Vagina (tissue), 2 donors: ENCODE data around the gene SNAI1.

Experiments
- POLR2A ChIP-seq, 2 donors: fragments of 450-650 bp; IDR thresholded peaks; one replicate each; pipeline ENCODE4 v1.6.1; 2017; ENCODE audit warnings: antibody characterized with exemption in 2 of 2, mild to moderate bottlenecking in 2 of 2, moderate library complexity in 2 of 2
- POLR2AphosphoS5 ChIP-seq, 2 donors: sonication (generic); formaldehyde crosslinking; IDR thresholded peaks; one replicate each; pipeline ENCODE4 v1.9.0; 2017; ENCODE audit warnings: antibody characterized with exemption in 2 of 2, mild to moderate bottlenecking in 2 of 2, low read depth in 1 of 2; ENCODE audit not compliant: insufficient read depth in 1 of 2
- TF ChIP-seq, protein P1 (sequence below), 3 experiments: fragments of 450-650 bp in 2 of 3; fragments of 200-600 bp in 1 of 3; sonication (generic) in 1 of 3; IDR thresholded peaks; one replicate each; pipeline ENCODE4 v1.5.1; 2017 to 2019; ENCODE audit warnings: antibody characterized with exemption in 3 of 3, mild to moderate bottlenecking in 2 of 3, moderate library complexity in 2 of 3

DNA sequence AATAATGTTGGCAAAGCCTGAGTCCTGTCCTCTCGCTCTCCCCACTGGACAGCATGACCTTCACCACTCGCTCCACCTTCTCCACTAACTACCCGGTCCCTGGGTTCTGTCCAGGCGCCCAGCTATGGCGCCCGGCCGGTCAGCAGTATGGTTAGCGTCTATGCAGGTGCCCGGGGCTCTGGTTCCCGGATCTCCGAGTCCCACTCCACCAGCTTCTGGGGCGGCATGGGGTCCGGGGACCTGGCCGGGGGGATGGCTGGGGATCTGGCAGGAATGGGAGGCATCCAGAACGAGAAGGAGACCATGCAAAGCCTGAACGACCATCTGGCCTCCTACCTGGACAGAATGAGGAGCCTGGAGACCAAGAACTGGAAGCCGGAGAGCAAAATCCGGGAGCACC is 26.1 kb upstream of the SNAI1 start:
- TF ChIP-seq, protein P1, sequence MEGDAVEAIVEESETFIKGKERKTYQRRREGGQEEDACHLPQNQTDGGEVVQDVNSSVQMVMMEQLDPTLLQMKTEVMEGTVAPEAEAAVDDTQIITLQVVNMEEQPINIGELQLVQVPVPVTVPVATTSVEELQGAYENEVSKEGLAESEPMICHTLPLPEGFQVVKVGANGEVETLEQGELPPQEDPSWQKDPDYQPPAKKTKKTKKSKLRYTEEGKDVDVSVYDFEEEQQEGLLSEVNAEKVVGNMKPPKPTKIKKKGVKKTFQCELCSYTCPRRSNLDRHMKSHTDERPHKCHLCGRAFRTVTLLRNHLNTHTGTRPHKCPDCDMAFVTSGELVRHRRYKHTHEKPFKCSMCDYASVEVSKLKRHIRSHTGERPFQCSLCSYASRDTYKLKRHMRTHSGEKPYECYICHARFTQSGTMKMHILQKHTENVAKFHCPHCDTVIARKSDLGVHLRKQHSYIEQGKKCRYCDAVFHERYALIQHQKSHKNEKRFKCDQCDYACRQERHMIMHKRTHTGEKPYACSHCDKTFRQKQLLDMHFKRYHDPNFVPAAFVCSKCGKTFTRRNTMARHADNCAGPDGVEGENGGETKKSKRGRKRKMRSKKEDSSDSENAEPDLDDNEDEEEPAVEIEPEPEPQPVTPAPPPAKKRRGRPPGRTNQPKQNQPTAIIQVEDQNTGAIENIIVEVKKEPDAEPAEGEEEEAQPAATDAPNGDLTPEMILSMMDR (IDR thresholded peaks at IDR 0.05): no peak
- TF ChIP-seq POLR2A (IDR thresholded peaks at IDR 0.05): no peak
- TF ChIP-seq POLR2AphosphoS5 (IDR thresholded peaks at IDR 0.05; ENCODE audit: insufficient read depth in 1 of 2, low read depth in 1 of 2): no peak
